ENCODE results near the gene KSR1.

GRCh38 chr17:27511168-27511883, 55.1 kb downstream of the KSR1 start:
- no peak for TF ChIP-seq CTCF (IDR thresholded peaks at IDR 0.05; ENCODE audit: low read depth, low read length)
- no peak for TF ChIP-seq EZH2phosphoT487 (IDR thresholded peaks at IDR 0.05; ENCODE audit: low read depth)

Data from OCI-LY3 (cell line).